HG02981 (cell line): ENCODE measurements around the gene BPIFA1.

Source experiments
- ATAC-seq: cut with Tn5 transposase; IDR thresholded peaks from one replicate; pipeline ENCODE4 v1.9.1; 2021; ENCODE audit warnings: mild to moderate bottlenecking, moderate library complexity; ENCODE audit not compliant: unreplicated experiment

BPIFA1 gene

GRCh38 chr20:33235696-33236095 lies at the start of gene BPIFA1:
Gene BPIFA1 (plus strand): TSS chr20:33235996. CDS start chr20:33237712, 1,716 bp downstream.
- no peak for ATAC-seq

- no peak for ATAC-seq
These were observed 48.3 kb upstream of the BPIFA1 start for GRCh38 chr20:33187491-33187890.

GRCh38 chr20:33188421-33188820 lies 47.4 kb upstream of the BPIFA1 start:
- ATAC-seq = no peak

GRCh38 chr20:33191484-33191883 lies 44.3 kb upstream of the BPIFA1 start:
- no peak for ATAC-seq

- ATAC-seq = no peak
These were observed 43.8 kb upstream of the BPIFA1 start for GRCh38 chr20:33191955-33192354.

- ATAC-seq = no peak
These were observed 42.8 kb upstream of the BPIFA1 start for GRCh38 chr20:33192912-33193501.

- ATAC-seq = no peak
These were observed 36.8 kb upstream of the BPIFA1 start for GRCh38 chr20:33199026-33199425.

GRCh38 chr20:33202451-33202850 lies 33.3 kb upstream of the BPIFA1 start:
- ATAC-seq = no peak

- no peak for ATAC-seq
These were observed 32.4 kb upstream of the BPIFA1 start for GRCh38 chr20:33203444-33203843.

- ATAC-seq = no peak
These were observed 26.0 kb upstream of the BPIFA1 start for GRCh38 chr20:33209789-33210188.

GRCh38 chr20:33210371-33210770 lies 25.4 kb upstream of the BPIFA1 start:
- ATAC-seq = no peak

GRCh38 chr20:33211817-33212424 lies 23.9 kb upstream of the BPIFA1 start:
- no peak for ATAC-seq

- no peak for ATAC-seq
These were observed 18.7 kb upstream of the BPIFA1 start, which contains the start of gene BPIFA3 for GRCh38 chr20:33217052-33217451. Gene BPIFA3 (plus strand): TSS chr20:33217352. CDS start chr20:33217537, 185 bp downstream.

- no peak for ATAC-seq
These were observed 11.4 kb upstream of the BPIFA1 start for GRCh38 chr20:33224399-33224798.

- ATAC-seq = no peak
These were observed 6.0 kb upstream of the BPIFA1 start for GRCh38 chr20:33229843-33230242.

- ATAC-seq = no peak
These were observed 4.6 kb upstream of the BPIFA1 start for GRCh38 chr20:33231237-33231636.

GRCh38 chr20:33232486-33233072 lies 3.2 kb upstream of the BPIFA1 start:
- no peak for ATAC-seq

- ATAC-seq = no peak
These were observed 2.5 kb upstream of the BPIFA1 start for GRCh38 chr20:33233129-33233774.

GRCh38 chr20:33234050-33234449 lies 1.7 kb upstream of the BPIFA1 start:
- ATAC-seq = no peak

GRCh38 chr20:33236351-33236750 lies 555 bp downstream of the BPIFA1 start:
- no peak for ATAC-seq

GRCh38 chr20:33237989-33238388 lies 2.2 kb downstream of the BPIFA1 start:
- no peak for ATAC-seq

GRCh38 chr20:33239418-33239817 lies 3.6 kb downstream of the BPIFA1 start:
- ATAC-seq = no peak
